NB4 (cell line): Measurements from ENCODE around the gene PRRC2B.

Experiments used
- CTCF ChIP-seq: IDR thresholded peaks from one replicate; pipeline ENCODE4 v1.5.1; 2012; ENCODE audit warnings: low read depth, low read length
- POLR2A ChIP-seq: IDR thresholded peaks from 2 replicates; pipeline ENCODE4 v1.6.1; 2011; ENCODE audit warnings: mild to moderate bottlenecking; ENCODE audit not compliant: insufficient read length; ENCODE audit errors: extremely low read depth

GRCh38 chr9:131494296-131494870 lies 100.5 kb downstream of the PRRC2B start:
- TF ChIP-seq CTCF (no peak), POLR2A (no peak)
